GM15510 (cell line): ENCODE data around the gene DRG2.

ENCODE experiments used
- POLR2A ChIP-seq: IDR thresholded peaks from 3 replicates; pipeline ENCODE4 v1.6.1; 2011; ENCODE audit warnings: borderline replicate concordance; ENCODE audit not compliant: insufficient read length; ENCODE audit errors: extremely low read depth

Gene DRG2

GRCh38 chr17:18139949-18140348 is 52.2 kb downstream of the DRG2 start:
- TF ChIP-seq POLR2A: no peak

GRCh38 chr17:18140648-18141047 is 52.9 kb downstream of the DRG2 start:
- TF ChIP-seq POLR2A: no peak

GRCh38 chr17:18141210-18141803 is 53.6 kb downstream of the DRG2 start:
- TF ChIP-seq POLR2A: no peak

DNA sequence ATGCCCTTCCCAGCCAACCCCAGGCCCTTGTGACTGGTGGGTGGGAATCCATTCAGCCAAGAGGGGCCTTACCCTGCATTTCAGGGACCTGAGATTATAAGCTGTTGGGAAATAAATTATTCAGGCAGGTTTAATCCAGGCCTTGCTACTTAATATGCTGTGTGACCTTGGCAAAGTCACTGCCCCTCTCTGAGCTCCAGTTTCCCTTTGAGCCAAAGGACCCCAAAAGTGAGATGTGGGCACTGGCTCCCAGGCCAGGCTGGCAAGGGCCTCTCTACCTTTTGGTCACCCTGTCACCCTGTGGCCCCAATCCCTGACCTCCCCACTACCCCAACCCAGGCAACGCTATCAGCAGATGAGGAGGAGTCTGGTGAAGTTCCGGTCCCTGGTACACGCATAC is 54.7 kb downstream of the DRG2 start:
- no peak for TF ChIP-seq POLR2A

- no peak for TF ChIP-seq POLR2A
Measured at GRCh38 chr17:18143044-18143936, 55.5 kb downstream of the DRG2 start.

- TF ChIP-seq POLR2A: no peak
Measured at GRCh38 chr17:18144261-18144660, 56.5 kb downstream of the DRG2 start.

DNA sequence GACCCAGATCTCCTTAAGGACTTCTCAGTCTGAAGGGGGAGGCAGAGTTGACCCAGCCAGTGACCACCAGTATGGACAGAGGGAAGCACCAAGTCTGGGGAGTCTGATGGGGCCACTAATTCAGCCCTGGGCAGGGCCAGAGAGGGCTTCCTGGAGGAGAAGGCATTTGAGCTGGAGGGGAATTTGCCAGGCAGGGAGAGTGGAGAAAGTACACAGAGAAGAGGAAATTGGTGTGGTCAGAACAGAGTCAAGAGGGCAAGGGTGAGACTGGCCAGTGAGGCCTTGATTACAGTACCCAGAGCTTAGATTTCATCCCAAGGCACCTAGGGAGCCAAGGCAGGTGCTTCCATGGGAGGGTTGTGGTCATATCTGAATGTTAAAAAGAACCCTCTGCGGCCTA is 57.1 kb downstream of the DRG2 start:
- no peak for TF ChIP-seq POLR2A

GRCh38 chr17:18145811-18146210 is 58.1 kb downstream of the DRG2 start:
- TF ChIP-seq POLR2A: no peak

GRCh38 chr17:18146259-18146658 is 58.5 kb downstream of the DRG2 start:
- TF ChIP-seq POLR2A: no peak

- no peak for TF ChIP-seq POLR2A
Measured at GRCh38 chr17:18146980-18147379, 59.2 kb downstream of the DRG2 start.

DNA sequence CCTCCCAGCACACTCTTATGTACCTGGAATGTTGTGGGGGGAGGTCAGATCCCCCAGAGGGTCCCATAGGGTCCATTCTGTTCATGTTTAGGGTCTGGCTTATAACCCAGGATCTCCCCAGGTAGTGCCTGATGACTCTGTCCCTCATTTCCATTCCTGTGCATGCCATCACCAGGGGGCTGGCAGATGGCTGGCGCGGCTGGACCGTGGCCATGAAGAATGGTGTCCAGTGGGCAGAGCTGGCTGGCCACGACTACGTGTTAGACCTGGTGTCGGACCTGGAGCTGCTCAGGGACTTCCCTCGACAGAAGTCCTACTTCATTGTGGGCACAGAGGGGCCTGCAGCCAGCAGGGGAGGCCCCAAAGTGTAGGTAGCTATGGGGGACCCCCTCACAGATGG is 60.8 kb downstream of the DRG2 start:
- TF ChIP-seq POLR2A: no peak

GRCh38 chr17:18151290-18151689 is 63.5 kb downstream of the DRG2 start:
- TF ChIP-seq POLR2A: no peak

GRCh38 chr17:18155179-18155578 is 67.4 kb downstream of the DRG2 start:
- TF ChIP-seq POLR2A: no peak

- TF ChIP-seq POLR2A: no peak
Measured at GRCh38 chr17:18156171-18156975, 68.6 kb downstream of the DRG2 start.

DNA sequence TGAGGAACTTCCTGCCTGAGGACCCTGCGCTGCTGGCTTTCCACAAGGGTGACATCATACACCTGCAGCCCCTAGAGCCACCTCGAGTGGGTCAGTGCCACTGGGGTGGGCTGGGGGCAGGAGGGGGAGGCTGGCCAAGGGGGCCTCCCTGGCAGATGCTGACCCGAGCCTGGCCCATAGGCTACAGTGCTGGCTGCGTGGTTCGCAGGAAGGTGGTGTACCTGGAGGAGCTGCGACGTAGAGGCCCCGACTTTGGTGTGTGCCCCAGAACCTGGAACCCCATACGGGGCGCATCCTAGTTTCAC is 69.2 kb downstream of the DRG2 start:
- TF ChIP-seq POLR2A: no peak
